Adrenal gland (tissue), 12 donors: ENCODE data around the gene PLSCR3. TPM values are rescaled to one million over a fixed set of nuclear protein-coding genes. Genes with fewer than 3 reads are reported as not detected.

Experiments used
- DNase-seq, 7 donors: peaks; one replicate each; pipeline ENCODE4 v3.0.0-alpha.2; 2019 to 2020
- H3K27ac ChIP-seq, 5 donors: fragments of 200-600 bp; sonication (generic) in 4 of 5; 1 replicate in 3 of 5; 2 replicates in 2 of 5; pipeline versions ENCODE4 v1.5.1 to v1.8.0; 2016 to 2020; ENCODE audit warnings: mild to moderate bottlenecking in 1 of 5
- H3K27me3 ChIP-seq: fragments of 200-600 bp; 2 replicates; pipeline ENCODE4 v1.8.0; 2021
- H3K36me3 ChIP-seq, 2 donors: fragments of 200-600 bp; replicated peaks in 1 of 2; 1 replicate in 1 of 2; 2 replicates in 1 of 2; pipeline versions ENCODE4 v1.5.1 to v1.8.0; 2018 to 2022
- H3K4me1 ChIP-seq, 2 donors: fragments of 200-600 bp; replicated peaks in 1 of 2; 1 replicate in 1 of 2; 2 replicates in 1 of 2; pipeline versions ENCODE4 v1.5.1 to v1.8.0; 2018 to 2021
- H3K4me3 ChIP-seq, 4 donors: fragments of 200-600 bp; sonication (generic) in 3 of 4; one replicate each; pipeline ENCODE4 v1.5.1; 2016 to 2018
- H3K9me3 ChIP-seq, 3 donors: fragments of 200-600 bp; sonication (generic) in 1 of 3; replicated peaks in 1 of 3; 1 replicate in 2 of 3; 2 replicates in 1 of 3; pipeline versions ENCODE4 v1.5.1 to v1.8.0; 2016 to 2021
- CTCF ChIP-seq, 6 experiments: fragments of 450-650 bp in 4 of 6; fragments of 200-600 bp in 2 of 6; sonication (generic) in 1 of 6; IDR thresholded peaks; 1 replicate in 5 of 6; 2 replicates in 1 of 6; pipeline versions ENCODE4 v1.5.1 to v1.8.0; 2016 to 2021; ENCODE audit warnings: antibody characterized with exemption in 6 of 6, mild to moderate bottlenecking in 2 of 6, moderate library complexity in 1 of 6
- POLR2A ChIP-seq, 2 donors: fragments of 450-650 bp; IDR thresholded peaks; one replicate each; pipeline ENCODE4 v1.6.1; 2017; ENCODE audit warnings: antibody characterized with exemption in 2 of 2, mild to moderate bottlenecking in 2 of 2, moderate library complexity in 1 of 2
- WGBS, 4 donors: extraction: QIAGEN DNeasy Blood & Tissue Kit in 2 of 4; methylation state at CpG; one replicate each; pipeline versions ENCODE4 v1.1.5 to v1.1.7; 2013 to 2017; 5-methylcytosine and 5-hydroxymethylcytosine counted together
- intact Hi-C, 2 donors: fragments of 100-400 bp; cut with DNase I; formaldehyde crosslinking; loops; one replicate each; pipeline versions ENCODE4 v1.14.1 to v1.15.0; 2022 to 2023
- polyA plus RNA-seq, 3 donors: library from polyadenylated mRNA; stranded (reverse); fragments of 200-250 nt in 2 of 3; fragments of 350-450 nt in 1 of 3; fragmentation: Illumina TruSeq in 1 of 3; extraction: RNeasy Lipid Tissue Mini Kit (QIAGEN cat#74804) in 1 of 3; gene quantifications; one replicate each; pipeline ENCODE4 v1.2.3, GENCODE V29; 2013 to 2014
- total RNA-seq, 9 donors: library from RNA; depleted of rRNA in 4 of 9; stranded (reverse); fragments of >200 nt in 4 of 9; fragments of 120-200 nt in 1 of 9; fragmentation: NEBNext Ultra II Directional in 1 of 9; extraction: Animal tissue kit (Norgen Biotek cat#: 25700) in 1 of 9; gene quantifications; one replicate each; pipeline versions ENCODE4 v1.1.0 to v1.2.4, GENCODE V29; 2013 to 2023
- donor health status: healthy with polysubstance abuse.
- donor health status: Bipolar disorder and iron deficiency.
- donor health status: DM: yes; HTN: yes; CAD: no.
- donor health status: DM: no; HTN: no; CAD: no.
- donor health status: DM: no; HTN: no; CAD: no.
- donor health status: DM: yes; HTN: yes; CAD: no.

The PLSCR3 gene
- total and polyA plus RNA-seq, 12 donors: 7.7 to 42.5 (median 27.9) TPM

- no peak overlapping the region for H3K27ac ChIP-seq
- H3K27me3 ChIP-seq: no peaks in the 10 kb centered on the region
- no peaks in the 10 kb centered on the region for H3K9me3 ChIP-seq
- no peak for DNase-seq
- H3K36me3 ChIP-seq: no peaks in the 10 kb centered on the region
- no peak for TF ChIP-seq CTCF (IDR thresholded peaks at IDR 0.05)
- TF ChIP-seq POLR2A (IDR thresholded peaks at IDR 0.05): no peak
- WGBS, 4 donors: 61 to 81% (median 70%) methylated on average over 2 of the region's 2 CpGs
- no peak overlapping the region for H3K4me3 ChIP-seq
- peaks cover 5 to 8% of the 10 kb centered on the region in 2 donors for H3K4me1 ChIP-seq
- intact Hi-C loops: loop anchor here (2.0 to 10.0 kb wide), 4 partner anchors 75 to 207 kb away; partner anchors contain the start of genes SENP3 (in 1 of the 2), TMEM102 (in 1 of the 2) and TNFSF13 (in 1 of the 2)
These were observed 36.9 kb downstream of the PLSCR3 start for GRCh38 chr17:7357381-7357780.

- WGBS, 4 donors: 62 to 71% (median 69%) methylated on average over 8 of the region's 8 CpGs
- no peak overlapping the region for H3K27ac ChIP-seq
- TF ChIP-seq POLR2A (IDR thresholded peaks at IDR 0.05): no peak
- no peak for TF ChIP-seq CTCF (IDR thresholded peaks at IDR 0.05)
- H3K9me3 ChIP-seq: no peaks in the 10 kb centered on the region
- no peak for DNase-seq
- no peaks in the 10 kb centered on the region for H3K27me3 ChIP-seq
- H3K36me3 ChIP-seq: no peaks in the 10 kb centered on the region
- H3K4me1 ChIP-seq: peaks cover 7 to 9% of the 10 kb centered on the region in 2 donors
- intact Hi-C loops: loop anchor here (2.0 to 10.0 kb wide), 4 partner anchors 76 to 208 kb away; partner anchors contain the start of genes SENP3 (in 1 of the 2), TMEM102 (in 1 of the 2) and TNFSF13 (in 1 of the 2)
- no peak overlapping the region for H3K4me3 ChIP-seq
These were observed 37.6 kb downstream of the PLSCR3 start for GRCh38 chr17:7356756-7357155.

- DNase-seq: peak; percentile 70 to 87 (median 82)
- TF ChIP-seq POLR2A (IDR thresholded peaks at IDR 0.05) (no peak), CTCF (IDR thresholded peaks at IDR 0.05) (peak; percentile 82 to 94 (median 86))
- H3K36me3 ChIP-seq: no peaks in the 10 kb centered on the region
- H3K9me3 ChIP-seq: no peaks in the 10 kb centered on the region
- intact Hi-C loops: loop anchor here (2.0 to 10.0 kb wide), 4 partner anchors 76 to 209 kb away; partner anchors contain the start of genes SENP3 (in 1 of the 2), TMEM102 (in 1 of the 2) and TNFSF13 (in 1 of the 2)
- no peak overlapping the region for H3K27ac ChIP-seq
- 9 to 50% (median 12%) methylated on average over 1 to 12 of the region's 12 CpGs for WGBS, 4 donors
- H3K4me3 ChIP-seq: no peak overlapping the region
- H3K27me3 ChIP-seq: no peaks in the 10 kb centered on the region
- H3K4me1 ChIP-seq: peaks cover 7 to 9% of the 10 kb centered on the region in 2 donors
These were observed 38.2 kb downstream of the PLSCR3 start for GRCh38 chr17:7356072-7356549.

- Histone ChIP-seq H3K27ac (no peak overlapping the region), H3K4me1 (peaks cover 7 to 15% of the 10 kb centered on the region in 2 donors), H3K9me3 (no peaks in the 10 kb centered on the region), H3K36me3 (no peaks in the 10 kb centered on the region), H3K4me3 (no peak overlapping the region), H3K27me3 (no peaks in the 10 kb centered on the region)
- WGBS, 4 donors: 75 to 79% (median 77%) methylated on average over 7 to 8 of the region's 8 CpGs
- TF ChIP-seq POLR2A (IDR thresholded peaks at IDR 0.05) (no peak), CTCF (IDR thresholded peaks at IDR 0.05) (no peak)
- DNase-seq: peak in 1 of 7 donors; percentile 19
- intact Hi-C loops: loop anchor here (5.0 to 10.0 kb wide), 3 partner anchors 77 to 209 kb away; partner anchors contain the start of genes SENP3 (in 1 of the 2) and TNFSF13 (in 1 of the 2)
These were observed 38.8 kb downstream of the PLSCR3 start for GRCh38 chr17:7355573-7355972.
